PC-3 (cell line): ENCODE measurements around the gene OR2V1. TPM values are rescaled to one million over a fixed set of nuclear protein-coding genes. Genes with fewer than 3 reads are reported as not detected.

ENCODE experiments used
- ATAC-seq: fragments of 200-7000 bp; cut with Tn5 transposase; 2 replicates; pipeline ENCODE4 v1.9.1; 2020; ENCODE audit warnings: mild to moderate bottlenecking, moderate library complexity
- BruUV-seq: library from RNA; stranded (reverse); fragments of 400-500 nt; replicated peaks from 2 replicates; lab custom pipeline; 2021; lab: Mats Ljungman, UMichigan
- CTCF ChIA-PET: fragments of 300-600 bp; sonication (Branson Sonifier 250); formaldehyde crosslinking; loops from one replicate; lab custom pipeline; 2022; ENCODE audit warnings: antibody characterized with exemption; lab: Charles Lee
- POLR2A ChIA-PET: fragments of 300-600 bp; sonication (Branson Sonifier 250); formaldehyde crosslinking; loops from one replicate; lab custom pipeline; 2022; ENCODE audit warnings: antibody characterized with exemption; ENCODE audit not compliant: unreplicated experiment; lab: Charles Lee
- DNase-seq: peaks from one replicate; pipeline ENCODE4 v3.0.0-alpha.2; 2015
- H2AFZ ChIP-seq: fragments of 300-600 bp; sonication (generic); 2 replicates; pipeline ENCODE4 v1.6.0; 2016; ENCODE audit warnings: antibody characterized with exemption, low read length
- H3F3A ChIP-seq: fragments of 300-600 bp; sonication (generic); one replicate; pipeline ENCODE4 v1.6.0; 2017; ENCODE audit warnings: antibody characterized with exemption, low read length, control low read depth, mild to moderate bottlenecking; ENCODE audit not compliant: unreplicated experiment
- H3K27ac ChIP-seq: fragments of 300-600 bp; sonication (generic); 2 replicates; pipeline ENCODE4 v1.5.1; 2016; ENCODE audit warnings: mild to moderate bottlenecking, low read length
- H3K27me3 ChIP-seq: fragments of 300-600 bp; sonication (generic); 2 replicates; pipeline ENCODE4 v1.6.1; 2016; ENCODE audit warnings: low read length, mixed read lengths
- H3K36me3 ChIP-seq: fragments of 300-600 bp; sonication (generic); 2 replicates; pipeline ENCODE4 v1.6.1; 2016; ENCODE audit warnings: low read depth, mixed run types, low read length, mixed read lengths
- H3K4me1 ChIP-seq: fragments of 300-600 bp; sonication (generic); 2 replicates; pipeline ENCODE4 v1.5.1; 2016; ENCODE audit warnings: low read length; ENCODE audit not compliant: insufficient read depth
- H3K4me2 ChIP-seq: fragments of 300-600 bp; sonication (generic); 2 replicates; pipeline ENCODE4 v1.6.0; 2016; ENCODE audit warnings: low read length
- H3K4me3 ChIP-seq: fragments of 300-600 bp; sonication (generic); 2 replicates; pipeline ENCODE4 v1.5.1; 2016; ENCODE audit warnings: mild to moderate bottlenecking, low read length, mixed read lengths
- H3K79me2 ChIP-seq: fragments of 300-600 bp; sonication (generic); 2 replicates; pipeline ENCODE4 v1.6.1; 2017; ENCODE audit warnings: low read length, mixed read lengths
- H3K9ac ChIP-seq: fragments of 300-600 bp; sonication (generic); 2 replicates; pipeline ENCODE4 v1.6.0; 2016; ENCODE audit warnings: mild to moderate bottlenecking, low read length
- H3K9me2 ChIP-seq: fragments of 300-600 bp; sonication (generic); replicated peaks from 2 replicates; pipeline ENCODE4 v1.6.1; 2016; ENCODE audit warnings: mixed run types, low read length, mixed read lengths
- H3K9me3 ChIP-seq: fragments of 300-600 bp; sonication (generic); 2 replicates; pipeline ENCODE4 v1.6.1; 2016; ENCODE audit warnings: low read length, mixed read lengths
- H4K20me1 ChIP-seq: fragments of 300-600 bp; sonication (generic); 2 replicates; pipeline ENCODE4 v1.6.1; 2016; ENCODE audit warnings: low read length, mixed read lengths
- EZH2 ChIP-seq: fragments of 300-600 bp; sonication (generic); IDR thresholded peaks from one replicate; pipeline ENCODE4 v1.6.1; 2017; ENCODE audit warnings: antibody characterized with exemption, mild to moderate bottlenecking, low read length; ENCODE audit not compliant: unreplicated experiment
- EZH2phosphoT487 ChIP-seq: fragments of 300-600 bp; sonication (generic); IDR thresholded peaks from 2 replicates; pipeline ENCODE4 v1.6.1; 2018; ENCODE audit warnings: mild to moderate bottlenecking, antibody characterized with exemption, low read length, borderline replicate concordance
- intact Hi-C: fragments of 100-400 bp; cut with micrococcal nuclease; formaldehyde crosslinking; loops from 2 replicates; pipeline ENCODE4 v1.9.0; 2023
- total RNA-seq: library from RNA; depleted of rRNA; stranded (reverse); fragments of >200 nt; gene quantifications from 2 replicates; pipeline ENCODE4 v1.2.3, GENCODE V29; 2014
- TF ChIP-seq, protein P1 (sequence below): fragments of 300-600 bp; sonication (generic); conservative IDR thresholded peaks from 2 replicates; pipeline ENCODE4 v1.5.1; 2017; ENCODE audit warnings: antibody characterized with exemption, low read depth, mild to moderate bottlenecking, low read length

The OR2V1 gene
- total RNA-seq, 1 experiment from 2014 or later, result not detected

DNA sequence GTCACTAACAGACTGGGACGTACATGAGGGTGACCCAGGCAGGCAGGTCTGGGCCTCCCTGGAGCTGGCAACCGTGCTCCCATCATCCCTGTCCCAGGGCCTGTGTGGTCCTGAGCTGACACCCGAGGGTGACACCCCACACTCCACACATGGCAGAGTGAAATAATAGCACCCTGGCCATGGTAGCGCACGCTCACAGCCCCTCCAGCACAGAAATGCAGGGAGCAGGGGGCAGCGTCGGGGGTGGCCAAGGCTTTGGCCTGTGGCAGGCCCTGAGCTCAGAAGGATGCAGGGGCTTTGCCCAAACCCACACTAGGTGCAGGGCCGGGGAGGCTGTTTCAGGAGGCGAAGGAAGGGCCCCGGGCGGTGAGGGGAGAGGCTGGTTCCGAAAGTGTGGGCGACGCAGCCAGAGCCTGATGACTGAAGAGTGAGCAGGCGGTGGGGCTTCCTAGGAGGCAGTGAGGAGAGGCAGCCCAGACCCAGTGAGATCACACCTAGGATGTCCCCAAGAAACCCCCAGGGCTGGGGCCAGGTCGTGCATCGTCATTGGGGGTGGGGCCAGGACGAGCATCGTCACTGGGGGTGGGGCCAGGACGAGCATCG, 29.3 kb upstream of the OR2V1 start:
- POLR2A ChIA-PET, result no interaction called here
- peak overlapping the region; percentile 49 for H3K4me2 ChIP-seq
- peak; percentile 44 for ATAC-seq
- no peaks in the 10 kb centered on the region for H3K79me2 ChIP-seq
- CTCF ChIA-PET, result no interaction called here
- BruUV-seq, result TSS peak; percentile 44
- H2AFZ ChIP-seq, result peak overlapping the region; percentile 70
- TF ChIP-seq, protein P1, sequence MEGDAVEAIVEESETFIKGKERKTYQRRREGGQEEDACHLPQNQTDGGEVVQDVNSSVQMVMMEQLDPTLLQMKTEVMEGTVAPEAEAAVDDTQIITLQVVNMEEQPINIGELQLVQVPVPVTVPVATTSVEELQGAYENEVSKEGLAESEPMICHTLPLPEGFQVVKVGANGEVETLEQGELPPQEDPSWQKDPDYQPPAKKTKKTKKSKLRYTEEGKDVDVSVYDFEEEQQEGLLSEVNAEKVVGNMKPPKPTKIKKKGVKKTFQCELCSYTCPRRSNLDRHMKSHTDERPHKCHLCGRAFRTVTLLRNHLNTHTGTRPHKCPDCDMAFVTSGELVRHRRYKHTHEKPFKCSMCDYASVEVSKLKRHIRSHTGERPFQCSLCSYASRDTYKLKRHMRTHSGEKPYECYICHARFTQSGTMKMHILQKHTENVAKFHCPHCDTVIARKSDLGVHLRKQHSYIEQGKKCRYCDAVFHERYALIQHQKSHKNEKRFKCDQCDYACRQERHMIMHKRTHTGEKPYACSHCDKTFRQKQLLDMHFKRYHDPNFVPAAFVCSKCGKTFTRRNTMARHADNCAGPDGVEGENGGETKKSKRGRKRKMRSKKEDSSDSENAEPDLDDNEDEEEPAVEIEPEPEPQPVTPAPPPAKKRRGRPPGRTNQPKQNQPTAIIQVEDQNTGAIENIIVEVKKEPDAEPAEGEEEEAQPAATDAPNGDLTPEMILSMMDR, result no peak
- TF ChIP-seq EZH2 (no peak), EZH2phosphoT487 (no peak)
- H3K36me3 ChIP-seq, result no peaks in the 10 kb centered on the region
- H3K4me1 ChIP-seq, result peaks cover 13% of the 10 kb centered on the region; the same call in 1 of the 2 replicates
- no peaks in the 10 kb centered on the region for H3F3A ChIP-seq
- no peaks in the 10 kb centered on the region for H4K20me1 ChIP-seq
- peak overlapping the region; percentile 55 for H3K9ac ChIP-seq
- H3K9me3 ChIP-seq, result no peaks in the 10 kb centered on the region
- intact Hi-C loops, result no loop called here
- H3K27me3 ChIP-seq, result no peaks in the 10 kb centered on the region
- peak overlapping the region; percentile 37; the same call in 1 of the 2 replicates for H3K4me3 ChIP-seq
- H3K9me2 ChIP-seq, result no peaks in the 10 kb centered on the region
- DNase-seq, result peak; percentile 38
- peak overlapping the region; percentile 82 for H3K27ac ChIP-seq

- peak; percentile 97 for ATAC-seq
- Histone ChIP-seq H4K20me1 (no peaks in the 10 kb centered on the region), H3K9me2 (no peaks in the 10 kb centered on the region), H3K36me3 (no peaks in the 10 kb centered on the region), H3K27me3 (no peaks in the 10 kb centered on the region), H3K4me3 (no peak overlapping the region), H2AFZ (no peak overlapping the region), H3K4me2 (peak overlapping the region; percentile 13), H3K9me3 (no peaks in the 10 kb centered on the region), H3K27ac (peak overlapping the region; percentile 82), H3K4me1 (peaks cover 13% of the 10 kb centered on the region; the same call in 1 of the 2 replicates), H3F3A (no peaks in the 10 kb centered on the region), H3K79me2 (no peaks in the 10 kb centered on the region), H3K9ac (no peak overlapping the region)
- intact Hi-C loops, result no loop called here
- no TSS peak for BruUV-seq
- ChIA-PET POLR2A (no interaction called here), CTCF (no interaction called here)
- TF ChIP-seq, protein P1, result peak; percentile 90
- no peak for TF ChIP-seq EZH2
- no peak for TF ChIP-seq EZH2phosphoT487
- peak; percentile 93 for DNase-seq
Observed at GRCh38 chr5:181159286-181160151, 28.6 kb upstream of the OR2V1 start.

- intact Hi-C loops, result no loop called here
- H3K27me3 ChIP-seq, result no peaks in the 10 kb centered on the region
- peaks cover 18% of the 10 kb centered on the region for H3K4me1 ChIP-seq
- H2AFZ ChIP-seq, result no peak overlapping the region
- ChIA-PET CTCF (interaction anchor here (0.7 kb wide), 1 partner anchor 89 kb away, joined by 4 read pairs; no protein-coding TSS in a partner anchor), POLR2A (no interaction called here)
- BruUV-seq, result no TSS peak
- no peaks in the 10 kb centered on the region for H3K9me2 ChIP-seq
- no peak for TF ChIP-seq EZH2phosphoT487
- TF ChIP-seq, protein P1, result no peak
- no peak for TF ChIP-seq EZH2
- no peak overlapping the region for H3K4me3 ChIP-seq
- no peak overlapping the region for H3K9ac ChIP-seq
- no peaks in the 10 kb centered on the region for H4K20me1 ChIP-seq
- no peaks in the 10 kb centered on the region for H3K36me3 ChIP-seq
- H3F3A ChIP-seq, result no peaks in the 10 kb centered on the region
- no peak overlapping the region for H3K4me2 ChIP-seq
- DNase-seq (no peak), ATAC-seq (no peak)
- no peaks in the 10 kb centered on the region for H3K9me3 ChIP-seq
- H3K27ac ChIP-seq, result no peak overlapping the region
- no peaks in the 10 kb centered on the region for H3K79me2 ChIP-seq
Observed at GRCh38 chr5:181158869-181159268, 27.9 kb upstream of the OR2V1 start.
